Glomerular endothelial cell (primary cell): ENCODE measurements around the gene ATP6V1C2. TPM values are rescaled to one million over a fixed set of nuclear protein-coding genes. Genes with fewer than 3 reads are reported as not detected.
A peak's percentile ranks its signal among the peaks of the same experiment; 100 is the strongest.

Experiments used
- DNase-seq: peaks from one replicate; pipeline ENCODE4 v3.0.0-alpha.2; 2011; ENCODE audit warnings: low read depth, low spot score; ENCODE audit errors: extremely low read depth
- total RNA-seq: library from RNA; depleted of rRNA; stranded (reverse); fragments of >200 nt; gene quantifications from 2 replicates; pipeline ENCODE4 v1.2.3, GENCODE V29; 2015

Gene ATP6V1C2
- not detected in 2 replicates for total RNA-seq

GRCh38 chr2:10721396-10722251, at the start of gene ATP6V1C2:
TSS of gene ATP6V1C2 (plus strand) at chr2:10721630. CDS start at chr2:10722850, 1,220 bp downstream.
- no peak for DNase-seq

- DNase-seq = no peak
These were observed 46.3 kb upstream of the ATP6V1C2 start for GRCh38 chr2:10675131-10675530.

DNA sequence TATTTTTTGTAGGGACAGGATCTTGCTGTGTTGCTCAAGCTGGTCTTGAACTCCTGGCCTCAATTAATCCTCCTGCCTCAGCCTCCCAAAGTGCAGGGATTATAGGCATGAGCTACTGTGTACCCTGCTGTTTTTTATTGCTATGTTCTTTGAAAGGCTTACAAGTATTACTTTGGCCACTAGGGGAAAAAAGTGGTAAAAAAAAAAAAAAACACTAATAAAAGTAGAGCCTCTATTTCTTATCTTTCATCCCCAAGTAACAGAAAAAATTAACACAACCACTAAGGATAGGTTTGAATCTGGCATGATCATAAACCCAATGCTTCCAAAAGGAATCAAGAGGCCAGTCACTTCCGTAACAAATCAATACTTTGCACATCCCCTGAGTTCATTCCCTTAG, 43.2 kb upstream of the ATP6V1C2 start:
- no peak for DNase-seq

- DNase-seq = no peak
These were observed 41.2 kb upstream of the ATP6V1C2 start for GRCh38 chr2:10680214-10680613.

- no peak for DNase-seq
These were observed 40.5 kb upstream of the ATP6V1C2 start for GRCh38 chr2:10680957-10681356.

DNA sequence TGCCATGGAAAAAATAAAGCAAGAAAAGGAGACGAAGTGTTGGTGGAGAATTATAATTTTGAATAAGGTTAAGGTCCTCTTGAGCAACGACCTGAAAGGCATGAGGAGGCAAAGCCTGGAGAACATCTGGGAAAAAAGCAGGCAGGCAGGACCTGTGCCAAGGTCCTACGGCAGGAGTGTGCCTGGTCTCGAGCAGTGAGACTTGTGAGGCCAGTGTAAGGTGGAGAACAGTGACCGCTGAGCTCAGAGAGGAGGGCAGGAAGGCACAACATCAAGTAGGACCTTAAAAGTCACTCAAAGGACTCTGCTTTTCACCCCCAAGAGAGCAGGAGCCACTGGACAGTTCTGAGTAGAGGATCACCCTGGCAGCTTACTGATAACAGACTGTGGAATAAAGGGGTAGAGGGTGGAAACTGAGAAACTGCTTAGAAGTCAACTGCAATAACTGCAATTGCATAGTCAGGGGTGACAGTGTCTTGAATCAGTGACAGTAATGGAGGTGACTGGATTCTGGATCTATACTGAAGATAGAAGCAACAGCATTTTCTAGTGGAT, 35.2 kb upstream of the ATP6V1C2 start:
- no peak for DNase-seq

DNA sequence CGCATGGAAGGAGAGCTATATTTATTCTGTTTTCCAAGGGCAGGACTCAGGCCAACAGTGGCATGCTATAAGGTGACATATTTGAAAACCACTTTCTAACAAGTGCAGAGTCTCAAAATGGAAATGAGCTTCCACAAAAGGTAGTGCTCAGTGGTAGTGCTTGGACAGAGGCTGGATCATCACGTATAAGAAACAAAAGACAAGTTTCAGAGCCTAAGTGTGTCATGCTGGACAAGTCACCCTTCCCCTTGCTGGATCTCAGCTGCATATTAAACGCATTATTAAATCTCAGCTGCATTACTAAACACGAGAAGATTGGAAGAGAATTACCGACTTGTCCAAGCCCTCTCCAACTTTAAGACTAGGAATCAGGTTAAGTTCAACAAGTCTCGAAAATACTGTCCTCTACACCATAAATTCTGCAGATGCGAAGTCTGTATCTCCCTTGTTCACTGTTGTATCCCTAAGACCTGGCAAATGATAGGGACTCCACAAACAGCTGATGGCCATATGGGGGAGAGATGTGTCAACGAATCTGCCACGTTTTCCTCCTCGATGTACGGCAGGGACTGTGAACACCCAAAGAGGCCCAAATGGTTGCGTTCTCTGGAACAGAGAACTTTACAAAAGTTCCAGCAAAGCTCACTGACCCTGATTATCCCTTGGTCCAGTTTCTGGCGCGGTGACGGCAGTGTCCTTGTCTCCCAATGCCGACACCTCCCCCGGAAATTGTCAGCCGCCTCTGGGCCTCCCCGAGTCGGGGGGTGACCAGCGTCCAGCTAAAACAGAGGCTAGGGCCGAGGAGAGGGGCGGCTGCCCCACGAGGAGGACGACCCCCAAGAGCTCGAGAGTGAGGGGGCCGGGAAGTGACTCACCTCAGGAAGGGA, 32.3 kb upstream of the ATP6V1C2 start:
- no peak for DNase-seq

DNA sequence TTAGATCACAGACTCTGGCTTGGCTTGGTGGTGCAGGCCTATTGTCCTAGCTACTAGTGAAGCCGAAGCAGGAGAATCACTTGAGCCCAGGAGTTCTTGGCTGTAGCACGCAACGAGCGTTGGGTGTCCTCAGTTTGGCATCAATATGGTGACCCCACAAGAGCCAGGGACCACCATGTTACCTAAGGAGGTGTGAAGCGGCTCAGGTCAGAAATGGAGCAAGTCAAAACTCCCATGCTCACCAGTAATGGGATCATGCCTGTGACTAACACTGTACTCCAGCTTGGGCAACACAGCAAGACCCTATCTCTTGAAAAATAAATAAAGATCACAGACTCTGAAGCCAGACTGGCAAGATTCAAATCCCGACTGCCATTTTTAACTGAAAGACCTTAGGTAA, 29.9 kb upstream of the ATP6V1C2 start:
- no peak for DNase-seq

- no peak for DNase-seq
These were observed 21.2 kb upstream of the ATP6V1C2 start for GRCh38 chr2:10700078-10700803.

- no peak for DNase-seq
These were observed 17.3 kb upstream of the ATP6V1C2 start for GRCh38 chr2:10704034-10704594.

DNA sequence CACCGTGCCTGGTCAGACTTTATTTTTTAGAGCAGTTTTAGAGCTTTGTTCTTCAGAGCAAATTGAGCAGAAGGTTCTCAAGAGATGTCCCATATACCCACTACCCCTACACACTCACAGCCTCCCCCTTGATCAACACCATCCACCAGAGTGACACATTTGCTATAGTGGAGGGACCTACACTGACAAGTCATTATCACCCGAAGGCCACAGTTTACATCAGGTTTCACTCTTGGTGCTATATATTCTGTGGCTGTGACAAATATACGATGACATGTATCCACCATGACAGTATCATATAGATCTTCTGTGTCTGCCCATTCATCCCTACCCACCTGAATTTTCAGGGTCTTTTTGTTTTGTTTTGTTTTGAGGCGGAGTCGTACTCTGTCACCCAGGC, 15.4 kb upstream of the ATP6V1C2 start:
- no peak for DNase-seq

DNA sequence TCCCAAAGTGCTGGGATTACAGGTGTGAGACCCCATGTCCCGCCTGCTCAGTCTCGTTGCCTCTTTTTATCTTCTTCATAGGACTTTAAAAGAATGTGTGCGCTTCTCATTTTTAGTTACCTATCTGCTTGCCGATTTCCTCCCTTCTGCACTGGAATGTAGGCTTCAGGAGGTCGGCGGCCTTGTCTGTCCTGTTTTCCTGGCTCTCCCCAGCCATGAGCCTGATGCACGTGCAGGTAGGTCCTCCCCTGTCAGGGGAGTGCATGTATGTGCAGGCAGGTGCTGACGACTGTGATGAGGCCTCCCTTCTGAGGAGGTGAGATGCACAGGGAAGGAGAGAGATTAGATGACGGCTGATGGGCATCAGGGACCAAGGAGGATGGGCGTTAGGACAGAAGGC, 13.6 kb upstream of the ATP6V1C2 start:
- DNase-seq = no peak

DNA sequence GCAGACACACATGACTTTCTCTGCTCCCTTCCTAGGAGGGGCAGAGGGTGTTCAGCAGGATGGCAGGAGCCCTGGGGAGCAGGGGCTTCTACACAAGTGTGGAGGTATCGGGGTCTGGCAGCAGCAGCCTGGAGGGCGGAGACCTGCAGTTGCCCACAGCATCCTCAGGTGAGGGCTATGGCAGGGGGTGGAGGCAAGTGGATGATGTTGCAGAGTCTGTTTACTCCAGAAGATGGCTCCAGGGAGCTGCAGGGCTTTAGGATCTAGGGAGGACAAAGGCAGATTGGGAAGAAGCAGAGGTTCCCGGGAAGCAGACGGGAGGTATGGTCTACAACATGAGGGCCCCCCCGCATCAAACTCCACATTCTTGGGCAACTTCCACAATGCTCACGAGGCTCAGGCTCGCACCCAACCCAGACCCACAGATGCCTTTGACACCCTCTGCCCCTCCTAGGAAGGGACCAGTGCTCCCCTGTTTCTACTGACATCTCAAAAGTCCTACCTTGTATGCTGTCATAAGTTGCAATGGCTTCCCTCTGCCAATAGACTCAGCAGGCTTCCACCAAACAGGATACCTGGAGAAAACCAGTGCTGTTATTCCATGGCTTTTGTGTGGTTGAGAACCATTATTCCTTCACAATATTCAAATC, 12.0 kb upstream of the ATP6V1C2 start:
- no peak for DNase-seq

DNA sequence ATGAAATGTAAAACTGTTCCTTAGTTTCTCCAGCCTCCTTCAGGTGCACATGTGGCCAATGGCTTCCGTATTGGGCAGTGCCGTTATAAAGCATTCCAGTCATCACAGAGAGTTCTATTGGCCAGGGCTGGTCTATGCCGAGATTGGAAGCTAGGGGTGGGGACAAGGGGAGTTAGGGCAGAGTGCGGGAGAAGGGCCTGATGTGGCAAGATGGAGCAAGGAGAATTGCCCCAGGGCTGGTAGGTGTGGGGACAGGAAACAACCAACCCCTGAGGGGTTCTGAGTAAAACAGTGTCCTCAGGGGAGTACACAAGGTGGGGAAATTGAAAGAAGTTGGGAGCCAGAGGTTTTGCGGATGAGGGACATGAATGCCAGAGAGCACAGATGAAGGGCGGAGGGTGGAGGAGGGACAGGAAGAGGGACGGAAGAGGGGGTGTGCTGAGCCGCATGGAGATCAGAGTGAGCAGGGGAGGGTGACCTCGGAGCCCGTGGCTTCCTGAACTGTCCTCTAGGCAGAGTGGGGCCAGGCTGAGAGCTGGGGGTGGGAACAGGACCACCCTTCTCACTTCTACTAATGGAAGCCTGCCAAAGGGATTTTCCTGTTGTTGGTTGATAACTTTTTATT, 9.1 kb upstream of the ATP6V1C2 start:
- no peak for DNase-seq

DNA sequence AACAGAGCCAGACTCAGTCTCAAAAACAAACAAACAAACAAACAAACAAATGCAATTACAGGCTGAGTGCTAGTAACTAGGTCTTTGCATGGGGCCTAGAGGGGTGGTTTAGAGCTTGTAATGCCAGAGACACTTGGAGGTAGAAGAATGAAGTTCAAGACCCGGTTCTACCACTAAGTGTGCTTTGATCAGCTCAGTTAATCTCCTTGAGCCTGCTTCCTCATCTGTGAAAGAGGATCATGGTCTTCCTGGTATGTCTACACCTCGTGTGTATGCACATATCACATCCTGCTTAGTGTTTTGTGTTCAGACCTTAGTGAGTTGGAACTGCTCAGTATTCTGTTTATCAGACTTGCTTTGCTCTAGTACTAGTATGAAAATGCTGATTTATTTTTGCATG, 4.8 kb upstream of the ATP6V1C2 start:
- no peak for DNase-seq

DNA sequence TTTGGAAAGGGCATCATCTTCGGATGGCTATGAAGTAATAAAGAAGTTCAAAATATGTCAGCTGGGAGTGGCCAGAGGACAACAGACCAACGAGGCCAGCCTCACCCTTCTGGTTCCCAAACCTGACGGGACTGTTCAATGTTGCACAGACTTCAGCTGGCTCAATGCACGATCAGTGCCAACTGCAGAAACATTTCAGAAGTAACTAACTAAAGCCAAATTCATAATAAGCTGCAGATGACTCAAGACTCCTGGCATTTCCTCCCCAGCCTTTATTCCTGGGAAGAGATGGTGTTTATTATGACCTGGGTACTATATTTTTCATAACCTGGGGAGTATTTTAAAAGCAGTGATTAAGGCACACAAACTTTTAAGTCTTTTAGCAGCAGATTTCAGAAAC, 3.8 kb upstream of the ATP6V1C2 start:
- DNase-seq = peak; percentile 56

- no peak for DNase-seq
These were observed 1.1 kb upstream of the ATP6V1C2 start for GRCh38 chr2:10720306-10720705.

- no peak for DNase-seq
These were observed 459 bp upstream of the ATP6V1C2 start for GRCh38 chr2:10720947-10721395.

DNA sequence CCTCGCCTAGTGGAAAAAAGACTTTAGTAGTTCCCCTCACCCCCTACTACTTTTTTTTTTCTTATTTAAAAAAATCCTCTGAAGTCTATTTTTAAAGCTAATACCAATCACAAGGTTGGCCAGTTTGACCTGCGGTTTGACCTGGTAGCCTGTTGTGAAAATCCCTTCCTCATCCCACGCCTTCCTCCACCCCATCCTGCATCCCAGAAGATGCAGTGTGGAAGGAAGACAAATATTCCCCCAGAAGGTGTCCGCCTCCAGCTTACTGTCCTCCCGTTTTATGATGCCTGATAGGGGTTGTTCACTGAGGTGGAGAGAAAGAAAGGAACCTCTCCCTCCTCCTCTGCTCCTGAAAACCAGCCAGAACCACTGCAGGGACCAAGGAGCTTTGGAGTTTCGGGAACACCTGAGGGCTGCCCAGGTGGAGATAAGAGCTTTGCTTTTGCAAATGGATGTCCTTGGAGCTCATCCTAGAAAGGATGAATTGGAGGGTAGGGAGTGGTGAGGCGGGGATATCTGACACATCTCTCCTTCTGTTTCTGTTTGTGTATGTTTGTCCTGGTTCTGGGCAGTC, 909 bp downstream of the ATP6V1C2 start:
- no peak for DNase-seq
